ENCODE data around the gene SAMD3. TPM values are rescaled to one million over a fixed set of nuclear protein-coding genes. Genes with fewer than 3 reads are reported as not detected.

SAMD3 gene
- polyA plus RNA-seq, 1 experiment: 0.40 TPM

DNA sequence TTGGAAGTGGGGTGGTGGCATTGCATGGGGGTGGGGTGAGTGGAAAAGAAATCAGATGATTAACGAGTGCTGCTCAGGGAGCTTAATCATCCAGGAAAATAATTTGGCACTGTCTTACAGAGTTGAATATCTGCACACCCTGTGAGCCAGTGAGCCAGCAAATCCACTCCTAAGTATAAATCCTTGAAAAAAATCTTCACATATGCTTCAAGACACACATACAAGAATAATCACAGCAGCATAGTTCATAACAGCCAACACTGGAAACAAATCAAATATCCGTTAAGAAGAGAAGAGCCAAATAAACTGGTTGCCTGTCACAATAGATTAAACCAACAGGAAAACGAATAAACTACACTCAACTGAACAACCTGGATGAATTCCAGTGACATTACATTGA lies 62.8 kb downstream of the SAMD3 start:
- ChIA-PET POLR2A (no interaction called here), CTCF (interaction anchor here (1.2 kb wide), 1 partner anchor 18 kb away, joined by 3 read pairs; no protein-coding TSS in a partner anchor)
- Histone ChIP-seq H3K27me3 (ENCODE audit: control insufficient read depth, insufficient read depth, low read length) (no peaks in the 10 kb centered on the region), H3K4me3 (ENCODE audit: low read depth, low read length) (no peak overlapping the region), H3K36me3 (ENCODE audit: control insufficient read depth, insufficient read depth, low read length) (no peaks in the 10 kb centered on the region)
- DNase-seq (ENCODE audit: low read depth): no peak
- TF ChIP-seq, protein P1, sequence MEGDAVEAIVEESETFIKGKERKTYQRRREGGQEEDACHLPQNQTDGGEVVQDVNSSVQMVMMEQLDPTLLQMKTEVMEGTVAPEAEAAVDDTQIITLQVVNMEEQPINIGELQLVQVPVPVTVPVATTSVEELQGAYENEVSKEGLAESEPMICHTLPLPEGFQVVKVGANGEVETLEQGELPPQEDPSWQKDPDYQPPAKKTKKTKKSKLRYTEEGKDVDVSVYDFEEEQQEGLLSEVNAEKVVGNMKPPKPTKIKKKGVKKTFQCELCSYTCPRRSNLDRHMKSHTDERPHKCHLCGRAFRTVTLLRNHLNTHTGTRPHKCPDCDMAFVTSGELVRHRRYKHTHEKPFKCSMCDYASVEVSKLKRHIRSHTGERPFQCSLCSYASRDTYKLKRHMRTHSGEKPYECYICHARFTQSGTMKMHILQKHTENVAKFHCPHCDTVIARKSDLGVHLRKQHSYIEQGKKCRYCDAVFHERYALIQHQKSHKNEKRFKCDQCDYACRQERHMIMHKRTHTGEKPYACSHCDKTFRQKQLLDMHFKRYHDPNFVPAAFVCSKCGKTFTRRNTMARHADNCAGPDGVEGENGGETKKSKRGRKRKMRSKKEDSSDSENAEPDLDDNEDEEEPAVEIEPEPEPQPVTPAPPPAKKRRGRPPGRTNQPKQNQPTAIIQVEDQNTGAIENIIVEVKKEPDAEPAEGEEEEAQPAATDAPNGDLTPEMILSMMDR (IDR thresholded peaks at IDR 0.05; ENCODE audit: insufficient read depth, low read depth, low read length): no peak

DNA sequence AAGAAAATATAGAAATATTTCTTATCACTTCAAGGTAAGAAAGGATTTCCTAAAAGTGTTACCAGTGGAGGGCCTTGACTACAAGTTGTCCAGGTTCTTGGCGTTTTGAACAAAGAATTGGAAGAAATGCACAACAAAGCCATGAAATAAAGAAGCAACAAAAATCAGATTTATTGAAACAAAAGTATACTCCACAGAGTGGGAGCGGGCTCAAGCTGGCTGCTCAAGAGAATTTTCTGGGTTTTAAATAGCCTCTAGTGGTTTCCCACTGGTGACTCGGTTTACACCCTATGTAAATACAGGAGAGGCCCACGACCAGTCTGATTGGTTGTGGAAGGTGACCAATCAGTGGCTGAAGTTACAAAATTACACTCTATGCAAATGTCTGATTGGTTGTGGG lies 64.2 kb downstream of the SAMD3 start:
- H3K36me3 ChIP-seq (ENCODE audit: control insufficient read depth, insufficient read depth, low read length): no peaks in the 10 kb centered on the region
- no peak overlapping the region for H3K4me3 ChIP-seq (ENCODE audit: low read depth, low read length)
- ChIA-PET CTCF (no interaction called here), POLR2A (no interaction called here)
- H3K27me3 ChIP-seq (ENCODE audit: control insufficient read depth, insufficient read depth, low read length): no peaks in the 10 kb centered on the region
- no peak for DNase-seq (ENCODE audit: low read depth)
- TF ChIP-seq, protein P1 (IDR thresholded peaks at IDR 0.05; ENCODE audit: insufficient read depth, low read depth, low read length): no peak

DNA sequence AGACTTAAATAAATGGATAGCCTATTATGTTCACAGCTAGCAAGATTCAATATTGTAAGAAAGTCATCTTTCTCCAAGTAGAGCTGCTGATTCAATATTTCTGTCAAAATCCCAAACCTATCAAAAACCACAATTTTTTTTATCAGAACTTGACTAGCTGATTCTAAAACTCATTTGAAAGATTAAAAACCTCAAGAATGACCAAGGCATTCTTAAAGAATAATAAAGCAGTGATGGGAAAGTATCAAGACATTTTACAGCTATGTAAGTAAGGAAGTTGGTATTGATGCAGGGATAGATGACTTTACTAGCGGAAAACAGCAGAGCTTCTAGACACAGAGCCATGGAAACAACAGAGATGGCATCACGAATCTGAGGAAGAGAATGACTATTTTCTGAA lies 64.7 kb downstream of the SAMD3 start:
- DNase-seq (ENCODE audit: low read depth): no peak
- ChIA-PET POLR2A (no interaction called here), CTCF (no interaction called here)
- TF ChIP-seq, protein P1 (IDR thresholded peaks at IDR 0.05; ENCODE audit: insufficient read depth, low read depth, low read length): no peak
- Histone ChIP-seq H3K4me3 (ENCODE audit: low read depth, low read length) (no peak overlapping the region), H3K36me3 (ENCODE audit: control insufficient read depth, insufficient read depth, low read length) (no peaks in the 10 kb centered on the region), H3K27me3 (ENCODE audit: control insufficient read depth, insufficient read depth, low read length) (no peaks in the 10 kb centered on the region)

DNA sequence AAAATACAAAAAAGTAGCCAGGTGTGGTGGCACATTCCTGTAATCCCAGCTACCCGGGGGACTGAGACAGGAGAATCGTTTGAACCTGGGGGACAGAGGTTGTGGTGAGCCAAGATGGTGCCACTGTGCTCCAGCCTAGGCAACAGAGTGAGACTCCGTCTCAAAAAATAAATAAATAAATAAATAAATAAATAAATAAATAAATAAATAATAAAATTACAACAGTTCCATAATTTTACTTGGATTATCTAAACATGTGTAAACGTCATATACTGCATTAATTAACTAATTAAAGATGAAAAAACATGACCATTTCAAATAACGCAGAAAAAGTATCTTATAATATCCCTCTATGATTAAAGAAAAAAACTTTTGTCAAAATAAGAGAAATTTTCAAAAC lies 65.8 kb downstream of the SAMD3 start:
- Histone ChIP-seq H3K27me3 (ENCODE audit: control insufficient read depth, insufficient read depth, low read length) (no peaks in the 10 kb centered on the region), H3K36me3 (ENCODE audit: control insufficient read depth, insufficient read depth, low read length) (no peaks in the 10 kb centered on the region), H3K4me3 (ENCODE audit: low read depth, low read length) (no peak overlapping the region)
- TF ChIP-seq, protein P1 (IDR thresholded peaks at IDR 0.05; ENCODE audit: insufficient read depth, low read depth, low read length): no peak
- DNase-seq (ENCODE audit: low read depth): no peak
- ChIA-PET CTCF (no interaction called here), POLR2A (no interaction called here)

DNA sequence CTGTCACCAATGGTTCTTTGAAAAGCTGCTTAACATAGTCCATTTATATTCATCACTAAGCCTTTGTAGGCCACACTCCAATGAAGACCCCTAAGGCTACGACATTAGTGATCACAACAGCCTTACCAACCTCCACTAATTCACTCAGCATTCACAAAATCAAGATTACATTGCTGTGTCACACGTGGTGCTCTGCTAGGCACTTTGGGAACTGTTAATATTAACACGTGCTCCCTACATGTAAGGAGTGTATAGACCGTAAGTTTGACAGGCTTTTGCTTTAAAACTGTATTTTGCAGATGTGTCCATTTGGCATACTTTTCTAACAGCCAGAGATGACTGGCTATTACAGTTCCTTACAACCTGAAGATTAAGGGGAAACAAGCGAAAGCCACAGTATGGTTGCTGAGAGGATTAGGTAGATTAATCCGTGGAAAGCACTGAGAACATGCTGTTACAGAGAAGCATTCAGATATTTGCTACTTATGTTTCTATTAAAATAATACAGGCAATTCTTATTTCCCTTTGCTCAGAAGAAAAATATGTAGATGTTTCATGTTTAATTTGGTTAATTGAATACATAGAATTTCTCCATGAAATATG lies 69.7 kb downstream of the SAMD3 start:
- ChIA-PET CTCF (no interaction called here), POLR2A (no interaction called here)
- TF ChIP-seq, protein P1 (IDR thresholded peaks at IDR 0.05; ENCODE audit: insufficient read depth, low read depth, low read length): no peak
- H3K27me3 ChIP-seq (ENCODE audit: control insufficient read depth, insufficient read depth, low read length): no peaks in the 10 kb centered on the region
- no peak overlapping the region for H3K4me3 ChIP-seq (ENCODE audit: low read depth, low read length)
- no peaks in the 10 kb centered on the region for H3K36me3 ChIP-seq (ENCODE audit: control insufficient read depth, insufficient read depth, low read length)
- DNase-seq (ENCODE audit: low read depth): no peak

Data from BJ (cell line).